Keratinocyte (primary cell): Measurements from ENCODE around the gene LBX1. TPM values are rescaled to one million over a fixed set of nuclear protein-coding genes. Genes with fewer than 3 reads are reported as not detected.

Experiments
- DNase-seq: peaks from one replicate; pipeline ENCODE4 v3.0.0-alpha.2; 2011; ENCODE audit warnings: low read depth, missing footprints, low spot score
- FAIRE-seq: peaks from 2 replicates; lab custom pipeline; 2011; peaks lifted over from hg19 to GRCh38; lab: Jason Lieb, UNC
- H2AFZ ChIP-seq: 2 replicates; pipeline ENCODE4 v1.6.0; 2012; ENCODE audit warnings: low read length, control low read depth, inconsistent platforms; ENCODE audit not compliant: control insufficient read depth
- H3K27ac ChIP-seq: 2 replicates; pipeline ENCODE4 v1.5.1; 2011; ENCODE audit warnings: low read length; ENCODE audit not compliant: control insufficient read depth, insufficient read depth
- H3K27me3 ChIP-seq: 3 replicates; pipeline ENCODE4 v1.6.0; 2011; ENCODE audit warnings: low read length; ENCODE audit not compliant: control insufficient read depth, insufficient read depth; ENCODE audit errors: extremely low read depth
- H3K36me3 ChIP-seq, 2 experiments: 2 replicates in 1 of 2; 3 replicates in 1 of 2; pipeline ENCODE4 v1.5.1; 2011; ENCODE audit warnings: low read length in 2 of 2, mild to moderate bottlenecking in 1 of 2; ENCODE audit not compliant: control insufficient read depth in 2 of 2, insufficient read depth in 2 of 2; ENCODE audit errors: extremely low read depth in 1 of 2
- H3K4me1 ChIP-seq: 3 replicates; pipeline ENCODE4 v1.5.1; 2011; ENCODE audit warnings: low read length; ENCODE audit not compliant: control insufficient read depth, insufficient read depth; ENCODE audit errors: extremely low read depth
- H3K4me2 ChIP-seq: 3 replicates; pipeline ENCODE4 v1.6.0; 2011; ENCODE audit warnings: low read depth, low read length; ENCODE audit not compliant: control insufficient read depth, insufficient read depth; ENCODE audit errors: extremely low read depth
- H3K4me3 ChIP-seq, 3 experiments: fragments of 200-600 bp in 1 of 3; sonication (generic) in 1 of 3; 2 replicates in 2 of 3; 3 replicates in 1 of 3; pipeline ENCODE4 v1.5.1; 2011 to 2016; ENCODE audit warnings: low read length in 3 of 3, mild to moderate bottlenecking in 3 of 3, control low read depth in 2 of 3, inconsistent platforms in 1 of 3, low read depth in 1 of 3, mixed read lengths in 1 of 3, mixed run types in 1 of 3, moderate library complexity in 1 of 3; ENCODE audit not compliant: control insufficient read depth in 2 of 3, insufficient read depth in 2 of 3; ENCODE audit errors: extremely low read depth in 1 of 3
- H3K79me2 ChIP-seq: 2 replicates; pipeline ENCODE4 v1.6.0; 2012; ENCODE audit warnings: low read length; ENCODE audit not compliant: control insufficient read depth, insufficient read depth
- H3K9ac ChIP-seq: 3 replicates; pipeline ENCODE4 v1.6.0; 2011; ENCODE audit warnings: low read length; ENCODE audit not compliant: control insufficient read depth, insufficient read depth; ENCODE audit errors: extremely low read depth
- H3K9me1 ChIP-seq: 3 replicates; pipeline ENCODE4 v1.6.0; 2011; ENCODE audit warnings: low read length; ENCODE audit not compliant: control insufficient read depth, insufficient read depth; ENCODE audit errors: extremely low read depth
- H3K9me3 ChIP-seq: 2 replicates; pipeline ENCODE4 v1.5.1; 2012; ENCODE audit warnings: low read depth, low read length; ENCODE audit not compliant: control insufficient read depth
- H4K20me1 ChIP-seq: 3 replicates; pipeline ENCODE4 v1.6.0; 2011; ENCODE audit warnings: low read length; ENCODE audit not compliant: control insufficient read depth, insufficient read depth; ENCODE audit errors: extremely low read depth
- CTCF ChIP-seq, 3 experiments: IDR thresholded peaks in 1 of 3; conservative IDR thresholded peaks in 1 of 3; optimal IDR thresholded peaks in 1 of 3; 2 replicates in 2 of 3; 3 replicates in 1 of 3; pipeline versions ENCODE3 to v1.5.1; 2011; ENCODE audit warnings: low read length in 3 of 3, mild to moderate bottlenecking in 3 of 3, moderate library complexity in 2 of 3, control low read depth in 1 of 3, inconsistent platforms in 1 of 3; ENCODE audit not compliant: insufficient read depth in 2 of 3; ENCODE audit errors: extremely low read depth in 1 of 3
- EZH2 ChIP-seq: IDR thresholded peaks from one replicate; pipeline ENCODE4 v1.6.1; 2012; ENCODE audit warnings: inconsistent platforms, mild to moderate bottlenecking, low read length, moderate library complexity
- dilution Hi-C: fragments of 300-500 bp; cut with MboI; formaldehyde crosslinking; loops from one replicate; pipeline ENCODE4 v1.7.0; 2020; ENCODE audit warnings: low sequenced_read_pairs; ENCODE audit not compliant: extremely low pct_ligation_motif_present
- polyA minus RNA-seq, 3 experiments: library from RNA; depleted of rRNA, polyadenylated mRNA; stranded (reverse); fragments of >200 nt; gene quantifications; 1 replicate in 1 of 3; 2 replicates in 1 of 3; 3 replicates in 1 of 3; pipeline ENCODE4 v1.2.3, GENCODE V29; 2011
- polyA plus RNA-seq, 5 experiments: library from polyadenylated mRNA; depleted of rRNA in 3 of 5; stranded (reverse) in 3 of 5; stranded (forward) in 1 of 5; unstranded in 1 of 5; fragments of >200 nt; gene quantifications; 1 replicate in 1 of 5; 2 replicates in 3 of 5; 3 replicates in 1 of 5; pipeline versions ENCODE4 v1.2.1 to v1.2.3, GENCODE V29; 2011 to 2012; ENCODE audit warnings: missing spikeins in 2 of 5, low read depth in 1 of 5, low replicate concordance in 1 of 5

The LBX1 gene, protein sequence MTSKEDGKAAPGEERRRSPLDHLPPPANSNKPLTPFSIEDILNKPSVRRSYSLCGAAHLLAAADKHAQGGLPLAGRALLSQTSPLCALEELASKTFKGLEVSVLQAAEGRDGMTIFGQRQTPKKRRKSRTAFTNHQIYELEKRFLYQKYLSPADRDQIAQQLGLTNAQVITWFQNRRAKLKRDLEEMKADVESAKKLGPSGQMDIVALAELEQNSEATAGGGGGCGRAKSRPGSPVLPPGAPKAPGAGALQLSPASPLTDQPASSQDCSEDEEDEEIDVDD
- polyA plus RNA-seq (not detected in 3 replicates), polyA minus RNA-seq (not detected in 3 replicates)
- polyA plus RNA-seq (2011; ENCODE audit: low read depth): not detected
- polyA plus RNA-seq (2011; cell fraction: cytosol; rRNA removed): not detected in 2 replicates
- not detected in 2 replicates for polyA plus RNA-seq (2011; cell fraction: nucleus; rRNA removed)
- polyA plus RNA-seq (2012; ENCODE audit: low replicate concordance): not detected in 2 replicates
- polyA minus RNA-seq (2011; cell fraction: cytosol; rRNA and poly(A)+ RNA removed): not detected
- polyA minus RNA-seq (2011; cell fraction: nucleus; rRNA and poly(A)+ RNA removed): not detected in 2 replicates

GRCh38 chr10:101229266-101230182, at the start of gene LBX1:
Gene LBX1, minus strand, starts transcription at chr10:101229463. Its CDS starts 648 bp downstream, at chr10:101228815.
- Histone ChIP-seq H3K9me1 (no peaks in the 10 kb centered on the region), H3K4me2 (peak within 1 kb of the TSS; percentile 45), H3K36me3 (no peaks in the 10 kb centered on the region), H2AFZ (no peak within 1 kb of the TSS), H4K20me1 (peaks cover 7% of the 10 kb centered on the region), H3K27me3 (peaks cover 100% of the 10 kb centered on the region), H3K4me1 (peaks cover 18% of the 10 kb centered on the region), H3K9ac (no peak within 1 kb of the TSS), H3K9me3 (no peaks in the 10 kb centered on the region), H3K79me2 (no peaks in the 10 kb centered on the region), H3K27ac (no peak within 1 kb of the TSS), H3K4me3 (peak within 1 kb of the TSS in 1 of 3 experiments; percentile 18)
- FAIRE-seq: no peak
- TF ChIP-seq EZH2 (peak; percentile 100), CTCF (optimal IDR thresholded peaks at IDR 0.05 in 1 of 3, IDR thresholded peaks at IDR 0.05 in 1 of 3, conservative IDR thresholded peaks at IDR 0.05 in 1 of 3; ENCODE audit: extremely low read depth in 1 of 3, insufficient read depth in 2 of 3, low read length in 3 of 3) (no peak)
- dilution Hi-C loops: no loop called here
- DNase-seq: no peak

- no peak overlapping the region for H2AFZ ChIP-seq
- DNase-seq (no peak), FAIRE-seq (no peak)
- no peak overlapping the region for H3K9ac ChIP-seq
- no peak overlapping the region for H3K4me3 ChIP-seq
- dilution Hi-C loops: no loop called here
- H3K4me2 ChIP-seq: no peak overlapping the region
- no peaks in the 10 kb centered on the region for H3K9me1 ChIP-seq
- H3K27me3 ChIP-seq: peaks cover 15% of the 10 kb centered on the region
- H3K4me1 ChIP-seq: no peaks in the 10 kb centered on the region
- H4K20me1 ChIP-seq: no peaks in the 10 kb centered on the region
- no peak overlapping the region for H3K27ac ChIP-seq
- no peaks in the 10 kb centered on the region for H3K9me3 ChIP-seq
- no peaks in the 10 kb centered on the region for H3K79me2 ChIP-seq
- TF ChIP-seq EZH2 (no peak), CTCF (optimal IDR thresholded peaks at IDR 0.05 in 1 of 3, IDR thresholded peaks at IDR 0.05 in 1 of 3, conservative IDR thresholded peaks at IDR 0.05 in 1 of 3; ENCODE audit: extremely low read depth in 1 of 3, insufficient read depth in 2 of 3, low read length in 3 of 3) (no peak)
- no peaks in the 10 kb centered on the region for H3K36me3 ChIP-seq
Observed at GRCh38 chr10:101273741-101274140, 44.5 kb upstream of the LBX1 start.
